Right lobe of liver (tissue), 4 donors: ENCODE data around the gene RELT.

Source experiments
- POLR2A ChIP-seq: fragments of 450-650 bp; IDR thresholded peaks from one replicate; pipeline ENCODE4 v1.6.1; 2017; ENCODE audit warnings: antibody characterized with exemption, mild to moderate bottlenecking
- TF ChIP-seq, protein P1 (sequence below), 4 donors: fragments of 200-600 bp in 3 of 4; fragments of 450-650 bp in 1 of 4; IDR thresholded peaks; one replicate each; pipeline versions ENCODE4 v1.5.1 to v1.8.0; 2016 to 2022; ENCODE audit warnings: antibody characterized with exemption in 4 of 4, mild to moderate bottlenecking in 2 of 4
- donor health status: DM: no; HTN: no; CAD: no.
- donor health status: DM: no; HTN: no; CAD: no.
- donor health status: DM: no; HTN: yes; CAD: no.

DNA sequence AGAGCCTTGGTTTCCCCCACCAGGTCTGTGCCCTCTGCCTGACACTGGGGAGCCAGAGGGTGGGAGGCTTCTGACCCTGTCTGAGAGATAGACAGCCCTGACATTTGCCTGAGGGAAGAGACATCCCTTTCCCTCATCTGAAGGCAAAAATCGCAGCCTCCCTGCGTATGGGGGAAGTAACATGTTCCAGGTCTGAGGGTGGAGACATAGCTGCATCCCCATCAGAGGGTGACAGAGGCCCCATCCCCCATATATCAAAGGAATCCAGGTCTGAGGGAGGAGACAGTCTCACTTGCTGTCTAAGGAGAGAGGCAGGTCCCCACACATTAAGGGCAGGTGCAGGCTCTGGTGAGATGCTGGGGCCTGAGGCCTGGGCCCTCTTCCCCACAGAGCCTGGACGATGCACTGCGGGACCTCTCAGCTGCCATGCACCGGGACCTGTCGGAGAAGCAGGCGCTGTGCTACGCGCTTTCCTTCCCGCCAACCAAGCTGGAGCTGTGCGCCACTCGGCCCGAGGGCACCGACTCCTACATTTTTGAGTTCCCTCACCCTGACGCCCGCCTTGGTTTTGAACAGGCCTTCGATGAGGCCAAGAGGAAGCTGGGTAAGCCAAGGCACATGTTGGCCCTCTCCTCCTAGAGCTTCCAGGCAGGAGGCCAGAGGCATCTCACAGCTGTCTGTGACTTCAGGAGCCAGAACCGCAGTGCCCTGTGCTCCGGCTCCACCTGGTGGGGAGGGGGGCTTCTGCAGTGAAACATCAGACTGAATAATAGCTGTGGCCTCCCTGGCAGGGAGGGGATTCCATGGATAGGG is 16.1 kb upstream of the RELT start:
- TF ChIP-seq, protein P1, sequence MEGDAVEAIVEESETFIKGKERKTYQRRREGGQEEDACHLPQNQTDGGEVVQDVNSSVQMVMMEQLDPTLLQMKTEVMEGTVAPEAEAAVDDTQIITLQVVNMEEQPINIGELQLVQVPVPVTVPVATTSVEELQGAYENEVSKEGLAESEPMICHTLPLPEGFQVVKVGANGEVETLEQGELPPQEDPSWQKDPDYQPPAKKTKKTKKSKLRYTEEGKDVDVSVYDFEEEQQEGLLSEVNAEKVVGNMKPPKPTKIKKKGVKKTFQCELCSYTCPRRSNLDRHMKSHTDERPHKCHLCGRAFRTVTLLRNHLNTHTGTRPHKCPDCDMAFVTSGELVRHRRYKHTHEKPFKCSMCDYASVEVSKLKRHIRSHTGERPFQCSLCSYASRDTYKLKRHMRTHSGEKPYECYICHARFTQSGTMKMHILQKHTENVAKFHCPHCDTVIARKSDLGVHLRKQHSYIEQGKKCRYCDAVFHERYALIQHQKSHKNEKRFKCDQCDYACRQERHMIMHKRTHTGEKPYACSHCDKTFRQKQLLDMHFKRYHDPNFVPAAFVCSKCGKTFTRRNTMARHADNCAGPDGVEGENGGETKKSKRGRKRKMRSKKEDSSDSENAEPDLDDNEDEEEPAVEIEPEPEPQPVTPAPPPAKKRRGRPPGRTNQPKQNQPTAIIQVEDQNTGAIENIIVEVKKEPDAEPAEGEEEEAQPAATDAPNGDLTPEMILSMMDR (IDR thresholded peaks at IDR 0.05): peak in 1 of 4 donors; percentile 22
- no peak for TF ChIP-seq POLR2A
